Kidney (tissue), 14 donors: ENCODE results near the gene KPNB1. TPM values are rescaled to one million over a fixed set of nuclear protein-coding genes. Genes with fewer than 3 reads are reported as not detected.

Experiments
- DNase-seq, 5 donors: peaks; one replicate each; pipeline ENCODE4 v3.0.0-alpha.2; 2013 to 2020
- FAIRE-seq: peaks from 2 replicates; lab custom pipeline; 2012; peaks lifted over from hg19 to GRCh38; lab: Jason Lieb, UNC
- H3K27ac ChIP-seq, 2 donors: one replicate each; pipeline ENCODE4 v1.7.0; 2013; ENCODE audit warnings: low read depth in 2 of 2, low read length in 2 of 2, inconsistent platforms in 1 of 2
- H3K27me3 ChIP-seq: one replicate; pipeline ENCODE4 v1.7.1; 2013; ENCODE audit warnings: low read length, inconsistent platforms; ENCODE audit not compliant: control insufficient read depth, insufficient read depth
- H3K36me3 ChIP-seq, 3 donors: one replicate each; pipeline versions ENCODE4 v1.7.0 to v1.7.1; 2013; ENCODE audit warnings: low read length in 3 of 3, control low read depth in 1 of 3, inconsistent platforms in 1 of 3; ENCODE audit not compliant: insufficient read depth in 3 of 3, control insufficient read depth in 2 of 3
- H3K4me1 ChIP-seq, 3 donors: one replicate each; pipeline versions ENCODE4 v1.7.0 to v1.7.1; 2013; ENCODE audit warnings: low read length in 3 of 3, inconsistent platforms in 1 of 3, low read depth in 1 of 3; ENCODE audit not compliant: control insufficient read depth in 2 of 3, insufficient read depth in 2 of 3
- H3K4me3 ChIP-seq, 3 donors: one replicate each; pipeline versions ENCODE4 v1.7.0 to v1.8.1; 2013; ENCODE audit warnings: low read length in 3 of 3, control low read depth in 1 of 3, inconsistent platforms in 1 of 3
- H3K9ac ChIP-seq, 3 donors: one replicate each; pipeline versions ENCODE4 v1.7.0 to v1.7.1; 2013; ENCODE audit warnings: low read length in 3 of 3, control low read depth in 1 of 3, inconsistent platforms in 1 of 3
- H3K9me3 ChIP-seq, 3 donors: one replicate each; pipeline versions ENCODE4 v1.7.0 to v1.7.1; 2013; ENCODE audit warnings: low read length in 3 of 3, control low read depth in 1 of 3, inconsistent platforms in 1 of 3; ENCODE audit not compliant: control insufficient read depth in 2 of 3, insufficient read depth in 1 of 3
- intact Hi-C: fragments of 100-400 bp; cut with DNase I; formaldehyde crosslinking; loops from one replicate; pipeline ENCODE4 v1.11.1; 2022
- polyA plus RNA-seq: library from polyadenylated mRNA; stranded (reverse); fragments of 350-450 nt; fragmentation: Illumina TruSeq; extraction: RNeasy Lipid Tissue Mini Kit (QIAGEN cat#74804); gene quantifications from one replicate; pipeline ENCODE4 v1.2.3, GENCODE V29; 2014; ENCODE audit warnings: low read depth, low replicate concordance; ENCODE audit not compliant: insufficient read depth
- total RNA-seq: library from RNA; stranded (reverse); fragmentation: NEBNext Ultra II Directional; extraction: Animal tissue kit (Norgen Biotek cat#: 25700); gene quantifications from one replicate; pipeline ENCODE4 v1.2.1, GENCODE V29; 2021
- TF ChIP-seq, protein P1 (sequence below): IDR thresholded peaks from 3 replicates; pipeline ENCODE4 v1.5.1; 2012; ENCODE audit warnings: mild to moderate bottlenecking, moderate library complexity, borderline replicate concordance; ENCODE audit not compliant: insufficient read depth; ENCODE audit errors: extremely low read depth
- donor health status: control.
- donor health status: control.
- donor health status: control.
- donor health status: control.
- donor health status: control.
- donor health status: DM: yes; HTN: yes; CAD: no.
- donor health status: Normal renal cell carcinoma (clear cell type).

KPNB1 gene
- total and polyA plus RNA-seq, 2 donors from 2014 or later = 49.1 to 220 TPM

GRCh38 chr17:47644324-47644723, 5.4 kb upstream of the KPNB1 start:
- peaks cover 0 to 4% (median 4%) of the 10 kb centered on the region in 3 donors for H3K4me1 ChIP-seq
- no peak overlapping the region for H3K9ac ChIP-seq
- intact Hi-C loops = no loop called here
- H3K36me3 ChIP-seq = no peaks in the 10 kb centered on the region
- H3K9me3 ChIP-seq = no peaks in the 10 kb centered on the region
- FAIRE-seq (no peak), DNase-seq (no peak)
- no peak overlapping the region for H3K4me3 ChIP-seq
- H3K27ac ChIP-seq = no peak overlapping the region
- TF ChIP-seq, protein P1, sequence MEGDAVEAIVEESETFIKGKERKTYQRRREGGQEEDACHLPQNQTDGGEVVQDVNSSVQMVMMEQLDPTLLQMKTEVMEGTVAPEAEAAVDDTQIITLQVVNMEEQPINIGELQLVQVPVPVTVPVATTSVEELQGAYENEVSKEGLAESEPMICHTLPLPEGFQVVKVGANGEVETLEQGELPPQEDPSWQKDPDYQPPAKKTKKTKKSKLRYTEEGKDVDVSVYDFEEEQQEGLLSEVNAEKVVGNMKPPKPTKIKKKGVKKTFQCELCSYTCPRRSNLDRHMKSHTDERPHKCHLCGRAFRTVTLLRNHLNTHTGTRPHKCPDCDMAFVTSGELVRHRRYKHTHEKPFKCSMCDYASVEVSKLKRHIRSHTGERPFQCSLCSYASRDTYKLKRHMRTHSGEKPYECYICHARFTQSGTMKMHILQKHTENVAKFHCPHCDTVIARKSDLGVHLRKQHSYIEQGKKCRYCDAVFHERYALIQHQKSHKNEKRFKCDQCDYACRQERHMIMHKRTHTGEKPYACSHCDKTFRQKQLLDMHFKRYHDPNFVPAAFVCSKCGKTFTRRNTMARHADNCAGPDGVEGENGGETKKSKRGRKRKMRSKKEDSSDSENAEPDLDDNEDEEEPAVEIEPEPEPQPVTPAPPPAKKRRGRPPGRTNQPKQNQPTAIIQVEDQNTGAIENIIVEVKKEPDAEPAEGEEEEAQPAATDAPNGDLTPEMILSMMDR = no peak
- H3K27me3 ChIP-seq = no peaks in the 10 kb centered on the region

GRCh38 chr17:47649972-47650524, 329 bp downstream of the KPNB1 start:
- DNase-seq = peak in 1 of 5 donors; percentile 89
- FAIRE-seq = no peak
- no peak overlapping the region for H3K9ac ChIP-seq

GRCh38 chr17:47650525-47651522, 1.1 kb downstream of the KPNB1 start:
- intact Hi-C loops = no loop called here
- peak overlapping the region; percentile 85 to 91 for H3K27ac ChIP-seq

More at GRCh38 chr17:47649972-47650524, 329 bp downstream of the KPNB1 start:
- TF ChIP-seq, protein P1 = no peak
- intact Hi-C loops = no loop called here
- Histone ChIP-seq H3K9me3 (no peaks in the 10 kb centered on the region), H3K27me3 (no peaks in the 10 kb centered on the region), H3K36me3 (peaks cover 9 to 17% (median 14%) of the 10 kb centered on the region in 3 donors), H3K4me3 (peak overlapping the region; percentile 48 to 67 (median 50)), H3K27ac (peak overlapping the region; percentile 85 to 91), H3K4me1 (peaks cover 4 to 12% (median 4%) of the 10 kb centered on the region in 3 donors)

More at GRCh38 chr17:47650525-47651522, 1.1 kb downstream of the KPNB1 start:
- DNase-seq = peak; percentile 95 to 99 (median 97)
- Histone ChIP-seq H3K36me3 (peaks cover 16 to 21% (median 18%) of the 10 kb centered on the region in 3 donors), H3K4me3 (peak overlapping the region; percentile 49 to 69 (median 56)), H3K27me3 (no peaks in the 10 kb centered on the region), H3K9me3 (no peaks in the 10 kb centered on the region), H3K9ac (peak overlapping the region in 2 of 3 donors; percentile 5 to 48), H3K4me1 (peaks cover 4 to 12% (median 4%) of the 10 kb centered on the region in 3 donors)
- TF ChIP-seq, protein P1 = peak; percentile 11
- FAIRE-seq = no peak
